ENCODE measurements around the gene ADGRG7.

ADGRG7 gene

DNA sequence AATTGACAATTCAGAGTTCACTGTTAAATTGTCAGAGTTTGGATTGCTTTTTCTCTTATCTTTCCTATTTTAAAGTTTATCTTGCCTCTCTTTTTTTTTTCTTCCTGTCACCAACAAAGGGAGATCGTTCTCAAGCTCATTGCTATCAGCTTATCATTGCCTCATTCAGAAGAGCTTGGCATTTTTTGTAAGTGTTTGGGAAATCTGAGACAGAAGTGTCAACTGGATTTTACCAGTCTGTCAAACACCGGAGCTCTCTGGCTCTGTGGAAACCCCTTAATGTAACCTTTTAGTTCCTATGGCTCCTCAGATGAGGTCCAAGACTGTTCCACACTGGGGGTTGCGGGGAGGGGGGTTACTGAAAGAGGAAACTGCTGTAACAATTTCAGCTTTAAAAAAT is 89.3 kb downstream of the ADGRG7 start:
- DNase-seq (ENCODE audit: low spot score) = no peak

DNA sequence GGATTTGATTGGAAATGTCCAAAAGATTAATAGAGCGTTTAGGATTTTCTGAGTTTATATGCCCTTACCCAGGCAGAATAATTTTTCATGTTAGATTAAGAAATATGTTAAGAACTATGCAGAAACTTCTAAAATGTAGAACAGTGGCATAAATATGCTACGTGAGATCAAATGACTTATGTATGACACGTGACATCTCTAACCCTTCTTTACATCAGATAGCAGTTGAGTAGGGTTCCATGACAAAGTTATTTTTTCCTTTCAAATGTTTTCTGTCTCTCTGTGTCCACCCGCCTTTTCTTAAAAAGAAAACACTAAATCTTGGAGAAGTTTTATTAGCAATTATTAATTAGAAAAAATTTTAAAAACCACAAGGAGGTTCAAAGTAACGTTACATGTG is 91.3 kb downstream of the ADGRG7 start:
- no peak for DNase-seq (ENCODE audit: low spot score)

DNA sequence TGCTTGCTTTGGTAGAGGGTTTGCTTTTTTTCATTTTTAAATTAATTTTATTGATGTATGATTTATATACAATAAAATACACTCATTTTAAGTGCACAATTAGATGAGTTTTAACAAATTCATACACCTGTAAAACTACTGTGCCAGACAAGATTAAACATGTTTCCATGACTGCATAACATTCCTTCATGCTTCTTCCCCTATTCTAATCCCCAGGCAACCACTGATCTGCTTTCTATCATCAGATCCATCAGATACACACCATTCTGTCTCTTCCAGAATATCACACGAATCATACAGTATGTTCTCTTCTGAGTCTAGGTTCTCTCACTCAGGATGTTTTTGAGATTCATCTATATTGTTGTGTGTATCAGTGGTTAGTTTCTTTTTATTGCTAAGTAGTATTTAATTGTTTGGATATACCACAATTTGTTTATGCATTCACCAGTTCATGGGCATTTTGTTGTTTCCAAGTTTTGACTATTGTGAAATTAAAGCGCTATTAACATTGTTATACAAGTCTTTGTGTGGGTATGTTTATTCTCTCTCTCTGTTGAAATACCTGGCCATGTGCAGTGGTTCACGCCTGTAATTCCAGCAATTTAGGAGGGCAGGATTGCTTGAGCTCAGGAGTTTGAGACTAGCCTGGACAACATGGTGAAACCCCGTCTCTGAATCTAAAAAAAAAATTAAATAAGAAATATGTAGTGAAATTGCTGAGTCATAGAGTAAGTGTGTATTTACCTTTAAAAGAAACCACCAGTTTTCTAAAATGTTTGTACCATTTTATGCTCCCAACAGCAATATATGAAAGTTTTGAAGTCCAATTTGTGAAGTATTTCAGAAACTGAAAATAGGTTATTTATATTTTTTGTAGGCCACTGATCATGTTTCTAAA is 92.9 kb downstream of the ADGRG7 start:
- DNase-seq (ENCODE audit: low spot score) = no peak

- no peak for DNase-seq (ENCODE audit: low spot score)
Measured at GRCh38 chr3:100702980-100703345, 93.6 kb downstream of the ADGRG7 start.

DNA sequence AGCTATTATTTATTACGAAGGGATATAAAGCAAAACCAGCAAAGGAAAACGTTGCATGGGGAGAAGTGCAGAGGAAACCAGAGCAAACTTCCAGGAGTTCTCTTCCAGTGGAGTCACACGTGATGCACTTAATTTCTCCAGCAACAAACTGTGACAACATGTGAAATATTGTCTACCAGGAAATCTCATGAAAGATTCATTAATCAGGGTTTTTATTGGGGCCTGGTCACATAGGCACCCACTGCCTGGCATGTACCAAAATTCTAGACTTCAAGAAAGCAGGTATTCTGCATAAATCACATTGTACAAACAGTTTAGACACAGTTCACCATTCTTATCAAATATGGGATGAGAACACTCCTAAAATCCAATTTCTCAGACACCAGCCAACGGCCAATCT is 94.5 kb downstream of the ADGRG7 start:
- no peak for DNase-seq (ENCODE audit: low spot score)

DNA sequence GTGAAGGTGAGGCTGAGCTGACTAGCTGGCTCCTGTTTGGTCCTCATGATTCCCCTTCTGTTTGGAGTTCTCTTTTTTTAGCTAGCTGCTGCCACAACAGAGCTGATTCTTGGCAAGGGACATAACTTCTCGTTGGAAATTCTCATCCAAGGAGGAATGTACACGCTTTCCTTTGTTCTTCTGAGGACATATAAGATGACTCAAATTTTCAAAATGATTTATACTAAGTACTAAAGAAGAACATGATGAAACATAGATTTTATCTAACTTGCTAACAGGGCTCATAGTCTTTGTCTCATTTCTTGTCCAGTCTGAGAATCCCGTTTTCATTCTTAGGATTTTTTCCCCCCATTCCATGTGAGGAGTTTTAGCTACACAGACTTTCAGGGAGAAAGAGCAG is 97.0 kb downstream of the ADGRG7 start:
- DNase-seq (ENCODE audit: low spot score) = no peak

GRCh38 chr3:100708644-100708988 is 99.2 kb downstream of the ADGRG7 start:
- DNase-seq (ENCODE audit: low spot score) = no peak

- peak; percentile 96 for DNase-seq (ENCODE audit: low spot score)
Measured at GRCh38 chr3:100708989-100709841, 99.8 kb downstream of the ADGRG7 start, which contains the start of gene TFG. Gene TFG, plus strand, starts transcription at chr3:100709494. Its CDS starts 4,192 bp downstream, at chr3:100713686.

GRCh38 chr3:100709842-100710260 is 100.5 kb downstream of the ADGRG7 start:
- DNase-seq (ENCODE audit: low spot score) = peak; percentile 8

DNA sequence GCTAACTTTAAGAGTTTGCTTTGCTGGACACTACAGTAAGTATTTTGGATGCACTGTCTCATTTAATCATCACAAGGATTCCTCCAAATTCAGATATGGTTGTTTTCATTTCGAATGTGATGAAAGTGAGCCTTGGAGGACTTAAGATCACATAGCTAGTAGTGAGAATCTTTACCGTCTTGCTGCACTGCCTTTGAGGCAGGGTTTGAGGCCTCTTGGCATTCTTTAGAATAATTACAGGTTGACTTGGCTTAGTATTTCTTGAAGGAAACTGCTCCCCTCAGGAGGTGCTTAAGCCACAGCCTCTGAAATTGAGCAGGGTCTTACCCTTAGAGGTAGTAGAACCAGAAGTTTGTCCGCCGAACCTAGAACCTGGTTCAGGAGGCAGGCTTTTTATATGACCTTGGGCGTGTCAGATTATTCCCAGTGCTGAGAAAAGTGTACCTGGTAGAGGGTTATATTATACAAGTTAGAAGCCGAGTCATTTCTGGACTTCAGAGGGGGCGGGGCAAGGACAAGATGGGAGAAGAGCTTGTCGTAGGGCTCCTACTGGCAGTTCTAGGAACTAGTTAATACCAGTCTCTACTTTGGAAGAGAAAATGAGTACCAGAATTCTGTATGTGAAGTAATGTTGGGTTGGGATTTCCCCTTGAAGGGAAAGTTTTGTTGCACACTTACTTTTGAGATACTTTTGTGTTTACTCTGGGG is 101.0 kb downstream of the ADGRG7 start:
- DNase-seq (ENCODE audit: low spot score) = peak; percentile 40

DNA sequence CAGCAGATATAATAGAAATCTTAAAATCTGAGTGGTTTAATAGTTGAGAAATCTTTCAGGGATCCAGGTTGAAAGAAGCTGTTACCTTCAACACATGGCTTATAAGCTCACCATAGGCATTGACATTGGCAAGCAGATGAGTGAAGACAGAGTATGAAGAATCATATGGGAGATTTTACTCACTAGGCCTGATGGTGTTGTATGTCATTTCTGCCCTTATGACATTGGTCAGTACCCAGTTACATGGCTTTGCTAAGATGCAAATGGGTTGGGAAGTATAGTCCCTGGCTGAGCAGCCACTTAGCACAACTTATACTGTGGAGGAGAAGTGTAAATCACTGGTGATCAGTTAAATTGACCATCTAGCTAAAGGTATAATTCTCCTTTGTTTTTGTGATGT is 105.8 kb downstream of the ADGRG7 start:
- DNase-seq (ENCODE audit: low spot score) = no peak

- DNase-seq (ENCODE audit: low spot score) = no peak
Measured at GRCh38 chr3:100717063-100717462, 107.7 kb downstream of the ADGRG7 start.

GRCh38 chr3:100717637-100718487 is 108.5 kb downstream of the ADGRG7 start:
- no peak for DNase-seq (ENCODE audit: low spot score)

DNA sequence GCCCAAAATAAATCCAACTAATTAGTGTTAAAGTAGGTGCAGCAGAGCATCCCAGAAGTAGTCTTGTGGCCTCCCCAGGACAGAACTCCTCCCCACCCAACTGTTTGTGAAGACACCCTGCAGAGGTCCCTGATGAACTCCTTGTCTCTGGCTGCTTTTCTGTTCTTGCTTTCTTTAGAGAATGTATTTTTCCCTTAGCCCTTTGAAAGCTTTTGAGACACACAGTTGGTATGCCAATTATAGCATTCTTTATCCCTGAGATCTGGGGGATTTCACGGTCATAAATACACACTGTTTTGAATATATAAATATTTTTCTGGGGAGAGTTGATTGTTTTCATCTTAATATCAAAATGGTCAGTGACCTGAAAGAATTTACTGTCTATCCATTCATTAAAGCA is 109.7 kb downstream of the ADGRG7 start:
- DNase-seq (ENCODE audit: low spot score) = no peak

GRCh38 chr3:100720426-100720825 is 111.0 kb downstream of the ADGRG7 start:
- DNase-seq (ENCODE audit: low spot score) = no peak

DNA sequence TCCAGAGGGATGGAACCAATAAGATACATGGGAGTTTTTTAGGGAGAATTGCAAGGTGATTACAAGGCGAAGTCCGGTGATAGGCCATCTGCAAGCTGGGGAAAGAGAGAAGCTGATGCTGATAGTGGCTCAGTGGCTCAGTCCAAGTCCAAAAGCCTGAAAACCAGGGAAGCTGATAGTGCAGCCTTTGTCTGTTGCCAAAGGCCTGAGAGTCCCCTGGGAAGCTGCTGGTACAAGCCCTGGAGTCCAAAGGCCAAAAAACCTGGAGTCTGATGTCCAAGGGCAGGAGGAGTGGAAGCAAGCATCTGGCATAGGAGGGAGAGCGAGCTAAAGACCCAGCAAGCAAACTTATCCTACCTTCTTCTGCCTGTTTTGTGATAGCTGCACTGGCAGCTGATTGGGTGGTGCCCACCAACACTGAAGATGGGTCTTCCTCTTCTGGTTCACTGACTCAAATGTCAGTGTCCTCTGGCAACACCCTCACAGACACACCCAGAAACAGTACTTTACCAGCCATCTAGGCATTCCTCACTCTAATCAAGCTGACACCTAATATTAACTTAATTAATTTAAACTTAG is 116.6 kb downstream of the ADGRG7 start:
- DNase-seq (ENCODE audit: low spot score) = no peak

DNA sequence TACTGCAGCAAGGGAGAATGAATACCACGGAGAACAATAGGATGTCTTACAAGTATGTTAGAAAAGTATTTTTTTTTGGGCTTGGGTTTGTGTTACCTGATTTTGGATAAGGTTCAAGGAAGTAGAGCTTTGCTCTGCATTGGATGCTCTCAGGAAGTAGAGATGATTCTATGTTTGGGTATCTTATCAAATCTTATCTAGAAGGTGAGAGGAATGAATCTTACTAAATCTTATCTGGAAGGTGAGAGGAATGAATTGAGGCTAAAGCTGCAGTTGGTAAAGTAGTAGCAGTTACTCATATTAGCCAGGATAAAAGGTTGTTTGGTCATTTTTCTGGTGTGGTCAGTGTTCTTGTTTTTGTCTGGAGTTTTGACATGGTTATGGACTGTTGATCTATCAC is 117.3 kb downstream of the ADGRG7 start:
- DNase-seq (ENCODE audit: low spot score) = no peak

DNA sequence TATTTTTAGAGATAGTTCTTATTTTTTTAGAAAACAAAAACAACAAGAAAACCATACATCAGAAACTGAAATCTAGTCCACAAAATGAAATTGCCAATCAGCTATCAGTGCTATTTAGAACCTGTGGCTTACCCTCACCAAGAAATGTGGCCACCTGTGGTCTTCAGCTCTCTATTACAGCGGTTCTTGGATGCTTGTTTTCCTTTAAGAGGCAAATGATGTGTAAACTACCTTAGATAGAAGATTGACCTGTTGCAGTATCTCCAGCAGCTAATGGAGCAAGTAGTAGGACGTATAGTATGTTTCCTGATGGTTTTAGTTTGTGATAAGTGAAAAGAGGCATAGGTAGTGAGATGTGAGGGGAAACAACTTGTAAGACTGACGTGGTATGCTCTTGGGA is 121.1 kb downstream of the ADGRG7 start:
- DNase-seq (ENCODE audit: low spot score) = no peak

DNA sequence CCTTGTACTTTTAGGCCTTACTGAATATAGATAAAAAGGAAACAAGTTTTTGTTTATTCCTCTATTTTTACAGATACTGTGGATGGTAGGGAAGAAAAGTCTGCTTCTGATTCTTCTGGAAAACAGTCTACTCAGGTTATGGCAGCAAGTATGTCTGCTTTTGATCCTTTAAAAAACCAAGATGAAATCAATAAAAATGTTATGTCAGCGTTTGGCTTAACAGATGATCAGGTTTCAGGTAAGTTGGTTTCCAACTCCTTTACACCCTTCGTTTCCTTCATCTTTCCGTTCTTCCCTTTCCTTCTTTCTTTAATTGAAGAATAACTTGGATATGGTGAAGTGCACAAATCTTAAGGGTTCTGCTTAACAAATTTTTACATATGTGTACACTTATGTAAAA is 123.0 kb downstream of the ADGRG7 start:
- no peak for DNase-seq (ENCODE audit: low spot score)

GRCh38 chr3:100737334-100737733 is 127.9 kb downstream of the ADGRG7 start:
- peak; percentile 5 for DNase-seq (ENCODE audit: low spot score)

DNA sequence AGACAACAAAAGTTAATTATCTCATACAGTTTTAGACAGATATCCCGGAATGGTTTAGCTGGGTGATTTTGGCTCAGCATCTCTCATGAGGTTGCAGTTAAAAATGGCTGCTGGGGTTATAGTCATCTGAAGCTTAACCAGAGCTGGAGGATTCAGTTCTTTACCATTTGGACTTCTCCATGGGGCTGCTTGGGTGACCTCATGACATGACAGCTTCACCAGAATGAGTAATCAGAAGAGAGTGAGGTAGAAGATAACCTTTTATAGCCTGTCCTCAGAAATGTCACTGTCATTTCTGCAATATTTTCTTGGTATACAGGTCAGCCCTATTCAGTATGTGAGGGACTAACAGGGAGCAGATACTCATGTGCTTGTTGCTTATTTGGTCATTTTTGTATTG is 130.8 kb downstream of the ADGRG7 start:
- DNase-seq (ENCODE audit: low spot score) = no peak

Data from SW480 (cell line).